WTC11 (cell line): ENCODE results near the gene ACAT2. TPM values are rescaled to one million over a fixed set of nuclear protein-coding genes. Genes with fewer than 3 reads are reported as not detected.

ENCODE experiments used
- AR ChIP-seq: fragments of 250-450 bp; sonication (Bioruptor Pico); IDR thresholded peaks from 2 replicates; pipeline ENCODE4 v1.9.0; 2021; ENCODE audit warnings: mild to moderate bottlenecking
- ATF2 ChIP-seq: sonication (generic); formaldehyde crosslinking; IDR thresholded peaks from 2 replicates; pipeline ENCODE4 v1.8.1; 2022; ENCODE audit warnings: low read depth, missing genetic modification reagents, borderline replicate concordance
- ATF3 ChIP-seq: sonication (generic); formaldehyde crosslinking; conservative IDR thresholded peaks from 2 replicates; pipeline ENCODE4 v1.8.1; 2022; ENCODE audit warnings: mild to moderate bottlenecking, missing genetic modification reagents
- ESRRA ChIP-seq: sonication (generic); formaldehyde crosslinking; IDR thresholded peaks from 2 replicates; pipeline ENCODE4 v1.8.1; 2022; ENCODE audit warnings: mild to moderate bottlenecking, missing genetic modification reagents, borderline replicate concordance
- FOXP1 ChIP-seq: sonication (generic); formaldehyde crosslinking; IDR thresholded peaks from 2 replicates; pipeline ENCODE4 v1.8.0; 2022; ENCODE audit warnings: missing genetic modification reagents, mild to moderate bottlenecking, moderate library complexity, borderline replicate concordance
- FOXP4 ChIP-seq: sonication (generic); formaldehyde crosslinking; IDR thresholded peaks from 2 replicates; pipeline ENCODE4 v1.8.0; 2022; ENCODE audit warnings: mild to moderate bottlenecking, missing genetic modification reagents
- IRF1 ChIP-seq: sonication (generic); formaldehyde crosslinking; IDR thresholded peaks from 2 replicates; pipeline ENCODE4 v1.8.0; 2023; ENCODE audit warnings: missing genetic modification reagents
- NFATC4 ChIP-seq: fragments of 250-450 bp; sonication (Bioruptor Pico); IDR thresholded peaks from 2 replicates; pipeline ENCODE4 v1.9.0; 2021; ENCODE audit warnings: mild to moderate bottlenecking
- NFYB ChIP-seq: sonication (generic); formaldehyde crosslinking; conservative IDR thresholded peaks from 2 replicates; pipeline ENCODE4 v1.8.0; 2022; ENCODE audit warnings: low read depth, missing genetic modification reagents
- NR2C2 ChIP-seq: sonication (generic); formaldehyde crosslinking; IDR thresholded peaks from 2 replicates; pipeline ENCODE4 v1.8.0; 2022; ENCODE audit warnings: mild to moderate bottlenecking, missing genetic modification reagents
- RELA ChIP-seq: sonication (generic); formaldehyde crosslinking; IDR thresholded peaks from 2 replicates; pipeline ENCODE4 v1.8.1; 2022; ENCODE audit warnings: missing genetic modification reagents, mild to moderate bottlenecking, borderline replicate concordance
- RORB ChIP-seq: fragments of 250-450 bp; sonication (Bioruptor Pico); IDR thresholded peaks from 2 replicates; pipeline ENCODE4 v1.9.0; 2021; ENCODE audit warnings: mild to moderate bottlenecking
- USF1 ChIP-seq: sonication (generic); formaldehyde crosslinking; IDR thresholded peaks from 2 replicates; pipeline ENCODE4 v1.8.0; 2022; ENCODE audit warnings: mild to moderate bottlenecking, missing genetic modification reagents
- USF2 ChIP-seq: sonication (generic); formaldehyde crosslinking; IDR thresholded peaks from 2 replicates; pipeline ENCODE4 v1.8.1; 2023; ENCODE audit warnings: mild to moderate bottlenecking, missing genetic modification reagents, moderate library complexity
- ZNF232 ChIP-seq: sonication (generic); formaldehyde crosslinking; IDR thresholded peaks from 2 replicates; pipeline ENCODE4 v1.8.0; 2022; ENCODE audit warnings: mild to moderate bottlenecking, missing genetic modification reagents
- ZNF263 ChIP-seq: sonication (generic); formaldehyde crosslinking; IDR thresholded peaks from 2 replicates; pipeline ENCODE4 v1.8.1; 2022; ENCODE audit warnings: low read depth, mild to moderate bottlenecking, moderate library complexity, missing genetic modification reagents
- ZNF281 ChIP-seq: sonication (generic); formaldehyde crosslinking; IDR thresholded peaks from 2 replicates; pipeline ENCODE4 v1.8.0; 2023; ENCODE audit warnings: mild to moderate bottlenecking, missing genetic modification reagents
- ZNF512 ChIP-seq: sonication (generic); formaldehyde crosslinking; IDR thresholded peaks from 2 replicates; pipeline ENCODE4 v1.8.1; 2022; ENCODE audit warnings: missing genetic modification reagents, borderline replicate concordance
- ZNF532 ChIP-seq: fragments of 250-450 bp; sonication (Bioruptor Pico); IDR thresholded peaks from 2 replicates; pipeline ENCODE4 v1.9.0; 2021; ENCODE audit warnings: mild to moderate bottlenecking, borderline replicate concordance
- total RNA-seq: library from RNA; stranded (reverse); gene quantifications from 3 replicates; pipeline ENCODE4 v1.2.3, GENCODE V29; 2021

ACAT2 gene
- total RNA-seq, 1 experiment from 2014 or later: 138 TPM

GRCh38 chr6:159789377-159790148, 27.7 kb downstream of the ACAT2 start, which contains the start of gene TCP1 (continued):
- no peak; the same call in 1 of the 2 replicates for TF ChIP-seq USF1 (CRISPR knock-in tag)
- TF ChIP-seq ZNF532 (CRISPR knock-in tag): no peak
- peak; percentile 61; the same call in 1 of the 2 replicates for TF ChIP-seq FOXP1 (CRISPR knock-in tag)
- TF ChIP-seq USF2 (CRISPR knock-in tag): no peak
- TF ChIP-seq ZNF281 (CRISPR knock-in tag): no peak
- no peak for TF ChIP-seq AR (CRISPR knock-in tag)
- no peak for TF ChIP-seq RELA (CRISPR knock-in tag)
- TF ChIP-seq ATF2 (CRISPR knock-in tag): no peak
- no peak for TF ChIP-seq NFATC4 (CRISPR knock-in tag)
- no peak for TF ChIP-seq RORB (CRISPR knock-in tag)
- TF ChIP-seq ZNF232 (CRISPR knock-in tag): no peak
- TF ChIP-seq IRF1 (CRISPR knock-in tag): no peak
- TF ChIP-seq ESRRA (CRISPR knock-in tag): no peak
- peak; percentile 87 for TF ChIP-seq FOXP4 (CRISPR knock-in tag)
- no peak for TF ChIP-seq ZNF512 (CRISPR knock-in tag)
- TF ChIP-seq NR2C2 (CRISPR knock-in tag): no peak
- no peak for TF ChIP-seq ATF3 (CRISPR knock-in tag)
- no peak; the same call in 1 of the 2 replicates for TF ChIP-seq NFYB (CRISPR knock-in tag)
- no peak for TF ChIP-seq ZNF263
